A204.1 (cell line): ENCODE results near the gene TTC28.
"Not testable (repeated sequence)": the region's sequence is repeated elsewhere in the genome, so short reads cannot be mapped to it uniquely, and the experiment has no call there.

ENCODE experiments used
- FAIRE-seq: peaks from 2 replicates; lab custom pipeline; 2012; peaks lifted over from hg19 to GRCh38; lab: Jason Lieb, UNC

Gene TTC28

GRCh38 chr22:28557184-28557583 lies 122.5 kb downstream of the TTC28 start:
- no peak for FAIRE-seq

- FAIRE-seq = not testable (repeated sequence)
These were observed 126.4 kb downstream of the TTC28 start for GRCh38 chr22:28553108-28553866.

- no peak for FAIRE-seq
These were observed 131.2 kb downstream of the TTC28 start for GRCh38 chr22:28548406-28548805.

- no peak for FAIRE-seq
These were observed 132.4 kb downstream of the TTC28 start for GRCh38 chr22:28547132-28547842.

- FAIRE-seq = no peak
These were observed 135.2 kb downstream of the TTC28 start for GRCh38 chr22:28544431-28544868.

GRCh38 chr22:28542980-28543621 lies 136.5 kb downstream of the TTC28 start:
- no peak for FAIRE-seq

GRCh38 chr22:28541137-28541536 lies 138.5 kb downstream of the TTC28 start:
- no peak for FAIRE-seq

GRCh38 chr22:28538922-28539321 lies 140.7 kb downstream of the TTC28 start:
- FAIRE-seq = no peak

- FAIRE-seq = not testable (repeated sequence)
These were observed 149.1 kb downstream of the TTC28 start for GRCh38 chr22:28530565-28530964.

GRCh38 chr22:28529144-28529543 lies 150.5 kb downstream of the TTC28 start:
- FAIRE-seq = not testable (repeated sequence)

- FAIRE-seq = no peak
These were observed 158.2 kb downstream of the TTC28 start for GRCh38 chr22:28521451-28521850.

- FAIRE-seq = no peak
These were observed 165.3 kb downstream of the TTC28 start for GRCh38 chr22:28514321-28514821.

- FAIRE-seq = not testable (repeated sequence)
These were observed 167.3 kb downstream of the TTC28 start for GRCh38 chr22:28512387-28512786.

GRCh38 chr22:28507896-28508295 lies 171.7 kb downstream of the TTC28 start:
- no peak for FAIRE-seq

GRCh38 chr22:28506150-28506535 lies 173.5 kb downstream of the TTC28 start:
- no peak for FAIRE-seq

GRCh38 chr22:28505416-28506149 lies 174.1 kb downstream of the TTC28 start:
- FAIRE-seq = no peak

GRCh38 chr22:28500006-28500405 lies 179.6 kb downstream of the TTC28 start:
- no peak for FAIRE-seq

- FAIRE-seq = no peak
These were observed 181.6 kb downstream of the TTC28 start for GRCh38 chr22:28498044-28498443.

GRCh38 chr22:28497188-28497587 lies 182.5 kb downstream of the TTC28 start:
- FAIRE-seq = no peak

GRCh38 chr22:28491289-28491688 lies 188.4 kb downstream of the TTC28 start:
- not testable (repeated sequence) for FAIRE-seq

GRCh38 chr22:28488825-28489224 lies 190.8 kb downstream of the TTC28 start:
- FAIRE-seq = no peak

GRCh38 chr22:28484662-28485061 lies 195.0 kb downstream of the TTC28 start:
- FAIRE-seq = no peak
